GM18870 (cell line): ENCODE measurements around the gene CDH12.
"Not testable (repeated sequence)": the region's sequence is repeated elsewhere in the genome, so short reads cannot be mapped to it uniquely, and the experiment has no call there.

ENCODE experiments used
- ATAC-seq: cut with Tn5 transposase; IDR thresholded peaks from one replicate; pipeline ENCODE4 v1.9.1; 2021; ENCODE audit warnings: moderate library complexity; ENCODE audit not compliant: unreplicated experiment

Gene CDH12

GRCh38 chr5:22473886-22474285 lies 379.3 kb downstream of the CDH12 start:
- ATAC-seq = no peak

GRCh38 chr5:22471154-22471553 lies 382.0 kb downstream of the CDH12 start:
- no peak for ATAC-seq

DNA sequence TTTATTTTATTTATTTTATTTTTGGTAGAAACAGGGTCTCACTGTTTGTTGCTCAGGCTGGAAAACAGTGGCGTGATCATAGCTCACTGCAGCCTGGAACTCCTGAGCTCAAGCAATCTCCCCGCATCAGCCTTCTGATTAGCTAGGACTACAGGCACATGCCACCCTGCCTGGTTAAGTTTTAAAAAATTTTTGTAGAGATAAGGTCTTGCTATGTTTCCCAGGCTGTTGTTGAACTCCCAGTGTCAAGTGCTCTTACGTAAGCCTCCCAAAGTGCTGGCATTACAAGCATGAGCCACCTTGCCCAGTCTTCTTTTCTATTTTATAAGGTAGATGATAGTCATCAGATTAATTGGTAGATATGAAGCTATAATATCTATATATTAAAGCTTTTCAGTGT lies 382.7 kb downstream of the CDH12 start:
- ATAC-seq = no peak

DNA sequence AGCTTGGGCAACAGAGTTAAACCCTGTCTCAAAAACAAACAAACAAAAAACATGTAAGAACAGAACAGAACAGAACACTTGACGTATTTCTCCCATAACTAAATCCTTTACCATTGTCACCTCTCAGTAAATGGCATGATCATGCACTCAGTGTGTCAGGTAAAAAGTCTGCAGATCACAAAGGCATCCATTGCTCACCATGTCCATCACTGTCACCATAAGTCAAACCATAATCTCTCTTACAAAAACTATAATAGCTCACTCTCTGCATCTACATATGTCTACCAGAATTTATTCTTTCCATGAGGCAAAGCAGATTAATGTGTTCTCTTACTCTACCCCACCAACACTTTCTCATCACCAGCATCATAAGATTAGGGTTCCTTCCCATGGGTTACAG lies 387.5 kb downstream of the CDH12 start:
- ATAC-seq = no peak

GRCh38 chr5:22465177-22465576 lies 388.0 kb downstream of the CDH12 start:
- ATAC-seq = no peak

DNA sequence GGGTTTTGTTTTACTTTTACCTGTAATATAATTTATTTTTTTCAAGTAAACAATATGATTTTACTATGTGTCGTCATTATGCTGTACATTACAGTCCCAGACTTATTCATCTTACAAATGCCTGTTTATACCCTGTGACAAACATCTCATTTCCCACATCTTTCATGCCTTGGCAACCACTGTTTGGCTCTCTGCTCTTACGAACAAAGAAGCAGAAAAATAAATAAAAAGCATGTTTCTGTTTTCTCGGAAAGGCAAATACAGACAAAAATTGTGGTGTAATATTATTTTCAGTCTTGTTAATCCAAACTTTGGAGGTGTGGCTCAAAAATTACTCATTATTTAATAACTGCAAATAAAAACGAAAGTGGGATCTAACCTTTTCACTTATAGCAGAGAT lies 393.0 kb downstream of the CDH12 start:
- no peak for ATAC-seq

DNA sequence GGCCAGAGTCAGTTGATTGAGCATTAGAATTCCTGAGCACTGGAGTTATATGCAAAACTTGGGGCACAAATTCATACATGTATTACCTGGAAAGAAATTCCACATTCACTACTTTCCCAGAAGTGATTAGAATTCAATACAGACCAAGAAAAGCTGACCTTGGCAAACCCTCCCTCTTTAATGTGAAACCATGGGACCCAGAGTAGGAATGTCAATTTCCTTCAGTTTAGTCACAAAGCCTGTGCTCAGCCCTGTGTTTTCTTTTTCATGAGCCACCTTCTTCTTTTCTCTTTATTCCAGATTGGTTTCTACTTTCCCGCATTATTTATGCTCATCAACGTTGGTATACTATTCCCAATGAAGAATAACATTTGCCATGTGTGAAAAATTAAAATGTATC lies 420.2 kb downstream of the CDH12 start:
- no peak for ATAC-seq

- no peak for ATAC-seq
Measured at GRCh38 chr5:22431840-22432239, 421.3 kb downstream of the CDH12 start.

DNA sequence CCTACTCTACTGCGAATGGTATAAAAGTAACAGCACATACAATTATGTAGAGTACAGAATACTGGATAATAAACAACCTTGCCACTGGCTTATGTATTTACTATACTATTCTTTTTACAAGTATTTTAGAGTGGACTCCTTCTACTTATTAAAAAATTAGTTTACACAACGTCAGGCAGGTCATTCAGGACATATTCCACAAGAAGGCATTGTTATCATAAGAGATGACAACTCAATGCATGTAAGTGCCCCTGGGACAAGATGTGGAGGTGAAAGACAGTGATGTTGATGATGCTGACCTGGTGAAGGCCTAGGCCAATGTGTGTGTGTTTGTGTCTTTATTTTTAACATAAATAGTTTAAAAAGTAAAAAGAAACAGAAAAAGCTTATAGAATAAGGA lies 421.7 kb downstream of the CDH12 start:
- ATAC-seq = no peak

DNA sequence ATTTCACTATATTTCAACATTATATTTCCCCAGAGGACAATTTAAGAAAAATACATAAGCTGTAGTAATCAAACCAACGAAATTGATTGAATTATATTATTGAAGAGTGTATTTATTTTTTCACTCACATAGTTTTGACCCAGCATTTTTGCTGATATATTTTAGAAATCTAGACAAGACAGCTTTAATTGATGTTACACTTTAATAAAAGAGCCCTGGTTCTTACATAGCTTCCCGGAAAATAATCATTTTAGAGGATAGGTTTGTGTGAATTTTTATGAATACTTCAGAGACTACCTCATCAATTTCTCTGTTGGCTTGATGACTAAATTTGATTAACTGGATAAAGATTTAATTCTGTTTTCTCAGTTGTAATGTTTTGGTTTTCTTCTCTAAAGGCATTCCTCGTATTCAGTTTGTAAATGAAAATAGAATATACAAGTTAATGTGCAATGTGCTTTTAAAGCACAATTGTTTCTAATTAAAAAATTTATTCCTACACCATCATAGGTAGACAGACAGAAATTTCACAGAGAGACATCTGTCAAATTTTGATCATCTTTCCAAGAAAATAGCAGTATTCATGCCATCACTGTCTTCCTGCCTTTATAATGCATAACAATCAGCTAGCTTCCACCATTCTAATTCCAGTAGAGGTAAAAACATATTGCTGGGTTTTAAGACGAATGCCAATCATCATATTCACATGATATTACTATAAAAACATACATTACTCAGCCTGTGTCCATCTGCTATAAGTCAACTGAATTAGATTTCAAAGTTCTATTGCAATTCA lies 441.4 kb downstream of the CDH12 start:
- ATAC-seq = no peak

- no peak for ATAC-seq
Measured at GRCh38 chr5:22391956-22392355, 461.2 kb downstream of the CDH12 start.

DNA sequence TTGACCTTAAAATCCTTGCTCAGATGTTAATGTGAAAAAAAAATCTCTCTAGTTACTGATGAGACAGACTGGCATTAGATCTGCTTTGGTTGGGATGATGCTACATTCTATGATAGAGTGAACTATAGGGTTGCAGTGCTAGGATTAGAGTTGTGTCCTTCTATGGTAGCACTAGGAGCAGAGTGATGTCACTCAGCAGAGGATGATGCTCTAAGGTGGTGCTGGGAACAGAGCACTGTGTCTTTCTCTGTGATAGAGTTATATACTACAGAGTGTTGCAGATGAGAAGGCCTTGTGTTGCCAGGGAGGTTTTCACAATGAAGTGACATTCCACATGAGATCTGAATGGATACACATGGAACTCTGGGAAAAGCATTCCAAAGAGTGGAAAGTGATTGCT lies 462.3 kb downstream of the CDH12 start:
- ATAC-seq = no peak

- no peak for ATAC-seq
Measured at GRCh38 chr5:22372826-22373660, 480.1 kb downstream of the CDH12 start.

DNA sequence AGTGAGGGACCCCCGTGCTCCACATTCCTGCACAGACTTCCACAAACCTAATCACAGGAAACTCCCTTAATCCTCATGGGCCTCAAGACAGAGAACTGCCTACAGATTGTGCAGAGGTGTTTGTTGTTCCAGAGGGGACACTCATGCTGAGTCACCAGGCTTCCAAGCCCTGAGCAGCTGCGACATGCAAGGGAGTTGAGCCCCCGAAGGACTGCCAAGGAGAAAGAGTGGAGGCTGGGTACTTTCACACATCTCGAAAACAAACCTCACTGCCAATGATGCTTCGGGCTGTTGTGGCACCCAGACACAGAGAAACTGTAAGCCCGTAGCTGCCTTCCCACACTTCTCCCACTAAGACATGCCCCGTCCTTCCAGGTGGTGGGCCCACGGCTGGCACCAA lies 480.8 kb downstream of the CDH12 start:
- ATAC-seq = no peak

DNA sequence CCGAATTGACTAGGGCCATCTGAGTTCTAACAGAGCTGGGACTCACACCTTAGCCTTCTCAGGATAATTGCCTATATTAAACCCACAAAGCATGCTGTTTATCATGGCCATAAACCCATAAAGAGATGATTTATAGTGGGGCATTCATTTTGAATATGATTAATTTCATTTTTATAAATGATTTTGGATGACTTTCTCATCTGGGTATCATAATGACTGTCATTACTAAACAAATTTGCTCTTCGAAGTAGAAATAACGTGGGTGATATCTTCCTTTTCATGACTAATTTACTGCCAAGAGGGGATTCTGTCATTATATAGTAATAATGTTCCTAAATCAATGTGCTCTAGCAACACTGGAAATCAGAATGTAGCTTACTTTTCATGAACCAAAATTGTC lies 498.2 kb downstream of the CDH12 start:
- ATAC-seq = no peak

- no peak for ATAC-seq
Measured at GRCh38 chr5:22352493-22352892, 500.7 kb downstream of the CDH12 start.

DNA sequence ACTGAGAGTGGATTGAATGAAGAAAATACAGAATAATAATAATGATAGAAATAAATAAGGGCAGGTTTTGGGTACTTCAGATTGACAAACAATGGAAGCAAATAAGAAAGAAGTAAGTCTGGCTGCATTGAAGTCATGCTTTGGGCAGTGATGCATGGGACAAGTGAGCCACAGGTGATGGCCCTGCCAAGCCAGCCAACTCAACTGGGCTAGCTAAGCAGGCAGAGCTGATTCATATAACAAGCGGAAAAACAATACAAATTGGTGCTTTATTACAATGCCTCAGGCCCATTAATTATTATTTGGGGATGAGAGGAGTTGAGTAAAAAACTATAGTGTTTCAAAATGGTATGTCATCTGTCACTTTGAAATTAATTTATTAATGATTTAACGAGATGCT lies 502.0 kb downstream of the CDH12 start:
- no peak for ATAC-seq

GRCh38 chr5:22348027-22348426 lies 505.1 kb downstream of the CDH12 start:
- no peak for ATAC-seq

- no peak for ATAC-seq
Measured at GRCh38 chr5:22344000-22344399, 509.1 kb downstream of the CDH12 start.

- ATAC-seq = no peak
Measured at GRCh38 chr5:22341406-22341805, 511.7 kb downstream of the CDH12 start.

DNA sequence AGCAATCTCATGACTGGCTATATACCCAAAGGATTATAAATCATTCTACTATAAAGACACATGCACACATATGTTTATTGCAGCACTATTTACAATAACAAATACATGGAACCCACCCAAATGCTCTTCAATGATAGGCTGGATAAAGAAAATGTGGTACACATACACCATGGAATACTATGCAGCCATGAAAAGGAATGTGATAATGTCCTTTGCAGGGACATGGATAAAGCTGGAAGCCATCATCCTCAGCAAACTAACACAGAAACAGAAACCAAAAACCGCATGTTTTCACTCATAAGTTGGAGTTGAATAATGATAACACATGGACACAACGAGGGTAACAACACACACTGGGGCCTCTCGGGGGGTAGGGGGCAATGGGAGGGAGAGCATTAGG lies 520.2 kb downstream of the CDH12 start:
- not testable (repeated sequence) for ATAC-seq

- no peak for ATAC-seq
Measured at GRCh38 chr5:22329683-22330082, 523.5 kb downstream of the CDH12 start.
